HL-60/S4 treated with retinoic acid at 250 ng/mL for 4 days and 3 days (cell line): ENCODE results near the gene LSM14A.
"Not testable (repeated sequence)": the region's sequence is repeated elsewhere in the genome, so short reads cannot be mapped to it uniquely, and the experiment has no call there.

Experiments
- in situ Hi-C: fragments of 300-500 bp; cut with MboI; formaldehyde crosslinking; loops from 2 replicates; pipeline ENCODE4 v1.7.0; 2022; ENCODE audit warnings: low sequenced_read_pairs

The LSM14A gene

DNA sequence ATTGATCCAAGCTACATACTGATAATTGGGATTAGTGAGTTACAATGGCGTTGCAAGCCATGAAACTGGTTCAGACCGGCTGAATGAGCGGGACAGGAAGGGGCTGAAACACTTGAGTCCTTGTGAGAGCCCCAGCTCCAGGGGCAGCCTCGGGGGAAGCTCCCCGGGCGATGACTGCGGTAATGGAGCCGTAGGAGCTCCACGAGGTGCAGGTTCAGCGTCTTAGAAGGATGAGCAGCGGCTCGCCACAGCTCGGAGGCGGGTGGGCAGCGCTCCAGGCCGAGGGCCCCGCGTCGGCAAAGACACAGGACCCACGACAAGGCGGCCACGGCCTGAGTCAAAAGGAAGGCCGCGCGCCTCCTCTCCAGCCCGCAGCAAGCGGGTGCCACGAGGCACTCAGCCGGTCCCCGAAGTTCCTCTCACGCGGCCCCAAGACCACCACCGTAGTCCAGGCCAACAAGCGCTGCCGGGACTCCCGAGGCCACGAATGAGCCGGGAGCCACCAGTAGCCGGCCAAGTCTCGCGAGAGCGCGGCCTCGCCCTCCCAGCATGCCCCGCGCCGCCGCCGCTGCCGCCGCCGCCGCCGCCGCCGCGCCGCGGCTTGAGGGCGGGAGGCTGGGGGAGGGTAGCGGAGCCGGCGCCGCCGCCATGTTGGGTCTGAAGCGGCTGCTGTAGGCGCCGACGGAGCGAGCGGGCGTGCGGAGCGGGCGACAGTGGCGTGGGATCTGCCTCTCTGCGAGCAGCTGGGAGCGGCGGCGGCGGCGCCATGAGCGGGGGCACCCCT, at the start of gene LSM14A:
TSS of gene LSM14A (plus strand) at position 628 of the 784 bp plus-strand sequence. CDS start at position 767, 139 bp downstream.
- in situ Hi-C loops, result no loop called here

DNA sequence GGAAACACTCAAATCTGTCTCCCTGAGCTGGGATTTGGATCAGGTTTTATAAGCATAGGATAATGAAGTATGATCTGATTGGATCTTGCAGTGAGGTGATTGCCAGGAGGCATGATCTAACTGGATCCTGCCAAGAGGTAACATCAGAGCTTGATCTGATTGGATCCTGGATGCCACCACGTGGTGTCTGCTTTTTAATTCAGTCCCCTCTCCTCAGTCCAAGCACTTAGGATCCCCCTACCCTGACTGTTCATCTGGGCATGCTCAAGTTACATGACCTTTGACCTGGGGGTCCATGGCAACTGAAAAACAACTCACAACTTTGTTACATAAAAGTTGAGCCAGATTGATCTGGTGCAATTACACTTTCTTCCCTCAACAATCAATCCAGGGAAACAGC, 47.5 kb upstream of the LSM14A start:
- in situ Hi-C loops, result no loop called here

DNA sequence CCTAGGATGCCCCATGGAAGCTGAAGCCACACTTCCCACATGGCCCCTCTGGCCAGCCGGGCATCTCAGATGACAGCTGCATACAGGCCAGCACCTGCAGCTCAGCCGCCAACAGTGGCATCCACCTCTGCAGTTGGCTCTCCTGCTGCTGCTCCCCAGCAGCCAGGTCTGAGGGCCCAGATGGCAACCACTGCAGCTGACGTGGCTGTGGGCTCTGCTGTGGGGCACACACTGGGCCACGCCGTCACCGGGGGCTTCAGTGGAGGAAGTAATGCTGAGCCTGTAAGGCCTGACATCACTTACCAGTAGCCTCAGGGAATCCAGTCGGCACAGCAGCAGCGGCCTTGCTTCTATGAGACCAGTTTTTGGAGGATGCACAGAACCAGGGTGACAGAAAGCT, 45.3 kb upstream of the LSM14A start:
- in situ Hi-C loops, result no loop called here

DNA sequence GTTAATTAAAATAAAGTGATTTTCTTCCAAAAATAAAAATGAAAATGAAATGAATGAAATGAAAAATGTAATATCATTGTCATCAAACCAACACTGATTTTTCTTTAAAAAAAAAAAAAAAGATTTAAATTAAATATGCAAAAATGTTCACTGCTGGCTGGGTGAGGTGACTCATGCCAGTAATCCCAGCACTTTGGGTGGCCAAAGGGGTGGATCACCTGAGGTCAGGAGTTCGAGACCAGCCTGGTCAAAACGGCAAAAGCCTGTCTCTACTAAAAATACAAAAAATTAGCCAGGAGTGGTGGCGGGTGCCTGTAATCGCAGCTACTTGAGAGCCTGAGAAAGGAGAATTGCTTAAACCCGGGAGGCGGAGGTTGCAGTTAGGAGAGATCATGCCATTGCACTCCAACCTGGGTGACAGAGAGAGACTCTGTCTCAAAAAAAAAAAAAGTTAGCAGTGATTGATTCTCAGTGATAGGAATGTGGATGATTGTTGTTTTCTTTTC, 44.6 kb upstream of the LSM14A start:
- in situ Hi-C loops, result no loop called here

- in situ Hi-C loops, result no loop called here
Observed at GRCh38 chr19:34128558-34129250, 43.6 kb upstream of the LSM14A start.

GRCh38 chr19:34131100-34131499, 41.2 kb upstream of the LSM14A start:
- in situ Hi-C loops, result no loop called here

DNA sequence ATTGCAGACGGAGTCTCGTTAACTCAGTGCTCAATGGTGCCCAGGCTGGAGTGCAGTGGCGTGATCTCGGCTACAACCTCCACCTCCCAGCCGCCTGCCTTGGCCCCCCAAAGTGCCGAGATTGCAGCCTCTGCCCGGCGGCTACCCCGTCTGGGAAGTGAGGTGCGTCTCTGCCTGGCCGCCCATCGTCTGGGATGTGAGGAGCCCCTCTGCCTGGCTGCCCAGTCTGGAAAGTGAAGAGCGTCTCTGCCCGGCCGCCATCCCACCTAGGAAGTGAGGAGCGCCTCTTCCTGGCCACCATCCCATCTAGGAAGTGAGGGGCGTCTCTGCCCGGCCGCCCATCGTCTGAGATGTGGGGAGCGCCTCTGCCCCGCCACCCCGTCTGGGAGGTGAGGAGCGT, 40.2 kb upstream of the LSM14A start:
- in situ Hi-C loops, result not testable (repeated sequence)

- in situ Hi-C loops, result not testable (repeated sequence)
Observed at GRCh38 chr19:34132706-34133105, 39.6 kb upstream of the LSM14A start.

DNA sequence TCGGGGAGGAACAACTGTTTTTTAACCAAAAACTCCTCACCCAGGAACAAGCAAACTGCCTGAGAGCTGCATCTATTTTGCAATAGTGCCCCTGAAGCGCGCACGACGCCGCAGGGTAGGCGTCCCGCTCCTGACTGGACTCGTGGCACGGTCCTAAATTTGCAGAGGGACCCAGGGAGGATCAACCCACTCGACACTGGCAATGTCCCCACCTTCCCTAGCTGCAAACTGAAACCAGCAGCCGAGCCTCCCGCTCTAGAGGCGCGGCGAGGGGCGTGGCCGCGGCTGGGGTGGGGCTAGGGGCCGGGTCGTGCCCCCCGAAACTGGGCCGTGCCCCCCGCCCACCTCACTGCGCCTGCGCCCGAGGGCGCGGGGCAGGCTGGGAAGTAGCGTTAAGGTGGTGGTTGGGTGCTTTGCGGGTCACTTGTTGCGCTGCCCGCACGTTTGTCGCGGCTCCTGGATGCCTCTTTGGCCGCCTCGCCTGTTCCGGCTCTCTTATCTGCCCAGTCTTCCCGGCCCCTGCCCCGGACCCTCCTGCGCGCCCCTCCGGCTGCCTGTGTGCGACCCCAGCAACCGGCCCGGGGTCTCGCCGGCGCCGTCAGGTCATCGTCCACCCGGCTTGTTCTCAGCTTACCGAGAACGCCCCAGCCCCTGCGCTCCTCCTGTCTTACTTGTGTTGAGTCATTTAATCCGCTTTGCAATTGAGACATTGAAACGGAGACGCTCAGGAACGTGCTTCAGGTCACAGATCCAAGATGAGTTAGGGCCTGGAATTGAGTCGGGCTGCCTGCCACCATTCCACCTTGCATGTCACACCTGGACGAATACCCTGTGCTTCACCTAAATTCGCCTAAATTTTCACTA, 37.9 kb upstream of the LSM14A start:
- in situ Hi-C loops, result no loop called here

- in situ Hi-C loops, result no loop called here
Observed at GRCh38 chr19:34135054-34135800, 37.1 kb upstream of the LSM14A start.

DNA sequence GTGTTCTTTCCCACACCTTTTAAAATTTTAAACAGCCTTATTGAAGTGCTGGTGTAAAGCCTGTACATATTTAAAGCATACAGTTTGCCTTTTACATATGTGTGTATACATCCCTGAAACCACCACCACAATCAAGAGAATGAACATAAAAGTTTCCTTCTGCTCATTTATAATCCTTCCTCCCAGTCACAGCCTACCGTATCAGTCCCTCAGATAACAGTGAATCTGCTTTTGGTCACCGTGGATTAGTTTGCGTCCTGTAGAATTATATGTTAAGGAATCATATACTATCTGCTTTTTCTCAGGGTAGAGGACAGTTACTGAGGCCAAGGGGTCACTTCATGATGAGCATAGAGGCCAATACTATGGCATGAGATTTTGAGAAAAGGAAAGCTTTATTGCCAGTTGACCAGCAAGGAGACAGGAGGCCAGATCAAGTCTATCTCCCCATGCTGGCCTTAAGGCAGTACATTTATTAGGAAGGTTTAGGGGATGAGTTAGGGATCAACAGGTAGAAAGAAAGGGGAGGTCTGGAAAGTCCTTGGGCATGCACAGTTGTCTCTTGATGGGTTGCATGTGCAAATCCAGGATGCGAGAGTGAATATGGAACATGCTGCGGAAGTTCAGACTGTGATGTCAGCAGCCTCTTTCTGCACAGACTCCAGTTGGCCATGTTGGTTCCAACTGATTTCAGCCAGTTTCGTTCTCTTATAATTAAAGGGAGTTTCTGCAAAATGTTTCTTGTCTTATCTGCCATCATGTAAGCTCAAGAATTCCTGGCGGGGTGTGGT, 36.3 kb upstream of the LSM14A start:
- in situ Hi-C loops, result no loop called here

DNA sequence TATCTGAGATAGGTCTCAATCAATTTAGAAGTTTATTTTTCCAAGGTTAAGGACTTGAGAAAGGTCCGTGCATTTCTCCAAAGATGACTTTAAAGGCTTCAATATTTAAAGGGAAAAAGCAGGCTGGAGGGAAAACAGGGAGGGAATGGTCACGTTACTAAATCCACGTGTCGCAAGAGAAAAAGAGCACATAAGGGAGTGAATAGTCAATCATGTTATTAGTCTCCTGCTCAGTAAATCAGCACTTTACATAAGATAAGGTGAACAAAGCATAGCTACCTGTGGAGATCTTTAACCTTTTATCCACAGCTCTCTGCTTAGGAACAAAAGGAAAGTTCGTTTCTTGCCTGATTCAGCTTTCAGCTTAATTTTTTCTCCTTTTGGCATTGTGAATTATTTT, 31.3 kb upstream of the LSM14A start:
- in situ Hi-C loops, result no loop called here

GRCh38 chr19:34142440-34142839, 29.9 kb upstream of the LSM14A start:
- in situ Hi-C loops, result no loop called here

DNA sequence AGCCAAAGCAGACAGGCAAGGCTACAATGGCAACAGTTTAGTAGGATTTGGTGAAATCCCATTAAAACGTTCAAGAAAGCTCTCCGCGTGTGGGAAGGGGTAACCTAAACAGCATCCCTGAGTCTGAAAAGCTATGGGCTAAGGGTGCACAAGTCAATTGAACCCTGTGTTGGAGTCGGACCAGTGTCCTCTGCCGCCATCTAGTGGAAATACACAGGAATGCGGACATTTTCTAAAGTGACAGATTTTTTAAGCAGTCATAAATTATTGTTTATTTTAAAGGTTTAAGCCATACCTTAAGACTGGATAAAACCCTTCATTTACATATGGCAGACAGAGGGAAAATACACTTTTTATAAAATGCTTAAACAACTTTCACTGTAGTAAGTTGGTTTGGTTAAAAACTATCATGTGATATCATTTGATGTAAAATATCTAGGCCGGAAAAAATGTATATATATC, 26.5 kb upstream of the LSM14A start:
- in situ Hi-C loops, result no loop called here

- in situ Hi-C loops, result no loop called here
Observed at GRCh38 chr19:34148658-34149185, 23.6 kb upstream of the LSM14A start.

- in situ Hi-C loops, result no loop called here
Observed at GRCh38 chr19:34149873-34150272, 22.4 kb upstream of the LSM14A start.

GRCh38 chr19:34150558-34150957, 21.7 kb upstream of the LSM14A start:
- in situ Hi-C loops, result no loop called here

DNA sequence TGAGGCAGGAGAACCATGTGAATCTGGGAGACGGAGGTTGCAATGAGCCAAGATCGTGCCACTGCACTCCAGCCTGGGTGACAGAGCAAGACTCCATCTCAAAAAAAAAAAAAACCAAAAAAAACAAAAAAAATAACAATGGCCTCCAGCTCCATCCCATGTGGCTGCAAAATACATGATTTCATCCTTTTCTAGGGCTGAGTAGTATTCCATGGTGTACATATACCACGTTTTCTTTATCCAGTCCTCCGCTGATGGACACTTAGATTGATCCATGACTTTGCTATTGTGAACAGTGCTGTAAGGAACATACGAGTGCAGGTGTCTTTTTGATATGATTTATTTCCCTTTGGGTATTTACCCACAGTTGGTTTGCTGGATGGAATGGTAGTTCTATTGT, 20.9 kb upstream of the LSM14A start:
- in situ Hi-C loops, result no loop called here

- in situ Hi-C loops, result no loop called here
Observed at GRCh38 chr19:34154401-34154800, 17.9 kb upstream of the LSM14A start.
